CD4-positive, alpha-beta T cell treated with Interleukin-10 for 1 hour (primary cell): ENCODE measurements around the gene RELL2.

Experiments
- DNase-seq: peaks from one replicate; pipeline ENCODE4 v3.0.0-alpha.2; 2020

Gene RELL2

DNA sequence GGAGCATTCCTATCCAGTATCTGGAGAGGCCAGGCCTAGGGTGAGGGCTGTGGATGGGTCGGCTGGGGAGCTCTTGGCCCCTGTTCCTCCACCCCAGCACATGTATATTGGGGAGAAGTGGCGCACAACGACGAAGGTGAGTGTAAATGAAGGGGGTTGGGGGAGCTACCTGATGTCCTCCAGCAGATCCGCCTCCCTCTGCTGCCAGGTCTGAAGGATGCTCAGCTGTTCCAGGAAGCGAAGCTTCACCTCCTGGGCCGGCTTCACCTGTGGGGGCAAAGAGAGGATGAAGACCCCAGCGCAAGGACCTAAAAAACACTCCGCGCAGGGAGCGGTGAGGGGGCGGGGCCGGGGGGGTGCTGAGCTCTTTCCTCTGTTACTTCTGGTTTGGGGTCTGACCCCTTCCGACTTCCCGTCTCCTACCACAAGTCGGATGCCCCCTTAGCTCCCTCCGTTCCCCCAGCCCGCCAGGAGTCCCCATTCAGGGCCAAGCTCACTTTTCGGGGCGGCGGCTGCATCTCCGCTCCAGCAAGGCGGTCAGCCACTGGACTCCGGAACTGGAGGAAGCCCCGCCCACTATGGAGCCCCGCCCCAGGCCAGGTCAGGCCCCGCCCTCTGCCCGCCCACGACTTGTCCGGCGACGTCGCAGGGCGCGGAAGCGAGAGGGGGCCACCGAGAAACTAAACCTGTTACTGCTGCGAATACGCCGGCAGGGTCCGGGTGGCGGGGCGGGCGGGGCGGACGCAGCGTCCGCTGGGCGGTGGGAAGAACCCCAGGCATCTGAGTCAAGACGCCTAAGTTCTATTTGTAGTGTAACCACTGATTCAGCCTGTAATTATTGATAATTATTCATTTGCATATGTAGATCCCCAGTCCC is 14.3 kb downstream of the RELL2 start, which contains the start of gene FCHSD1:
Gene FCHSD1, minus strand, starts transcription at position 568 of the 877 bp plus-strand sequence. Its CDS starts 50 bp downstream, at position 518.
- DNase-seq = peak; percentile 88

DNA sequence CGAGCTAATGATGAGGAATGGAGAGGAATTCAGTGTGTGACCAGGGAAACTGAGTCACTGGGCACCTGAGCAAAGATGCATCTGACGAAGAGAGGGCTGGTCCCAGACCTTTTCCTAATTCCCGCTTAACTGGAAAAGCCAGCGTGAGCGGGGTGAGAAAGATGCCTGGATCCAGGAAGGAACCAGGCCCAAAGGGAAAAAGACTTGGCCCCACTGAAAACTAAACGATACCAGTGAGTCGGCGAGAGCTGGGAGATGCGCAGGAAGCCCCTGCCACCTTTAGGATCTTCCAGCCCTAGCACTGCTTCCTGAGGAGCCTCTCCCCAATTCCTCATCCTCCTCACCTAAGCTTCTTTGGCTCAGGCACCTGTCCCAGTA is 14.9 kb downstream of the RELL2 start:
- DNase-seq = no peak

DNA sequence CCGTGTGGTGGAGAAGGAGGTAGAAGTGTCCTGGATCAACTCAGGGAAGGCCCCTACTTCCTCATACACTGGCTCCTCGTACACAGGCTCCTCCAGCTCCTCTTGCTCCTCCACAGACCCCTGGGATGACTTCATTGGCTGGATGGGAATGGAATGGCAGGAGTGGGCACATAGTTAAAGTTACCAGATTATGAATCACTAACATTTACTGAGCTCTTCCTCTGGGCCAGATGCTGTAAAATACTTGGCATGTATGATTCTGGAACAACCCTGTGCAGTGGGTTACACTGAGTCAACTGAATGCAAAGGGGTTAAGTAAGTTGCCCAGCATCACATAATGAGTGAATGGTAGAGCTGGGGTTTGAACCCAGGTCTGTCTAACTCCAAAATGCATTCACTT is 17.5 kb downstream of the RELL2 start:
- DNase-seq = no peak

DNA sequence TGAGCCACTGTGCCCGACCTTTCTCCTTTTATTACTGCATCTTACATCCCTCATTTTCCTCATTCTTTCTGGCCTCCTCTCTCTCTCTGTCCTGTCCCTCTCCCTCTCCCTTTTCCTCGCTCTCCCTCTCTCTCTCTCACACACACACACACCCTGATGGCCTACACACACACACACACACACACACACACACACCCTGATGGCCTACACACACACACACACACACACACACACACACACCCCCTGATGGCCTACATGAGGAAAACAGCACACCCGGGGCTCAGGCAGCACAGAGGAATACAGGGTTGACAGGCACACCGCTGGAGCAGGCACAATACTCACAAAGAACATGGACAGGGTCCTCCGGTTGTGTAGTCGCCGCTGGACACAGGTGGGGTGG is 18.2 kb downstream of the RELL2 start:
- DNase-seq = no peak

DNA sequence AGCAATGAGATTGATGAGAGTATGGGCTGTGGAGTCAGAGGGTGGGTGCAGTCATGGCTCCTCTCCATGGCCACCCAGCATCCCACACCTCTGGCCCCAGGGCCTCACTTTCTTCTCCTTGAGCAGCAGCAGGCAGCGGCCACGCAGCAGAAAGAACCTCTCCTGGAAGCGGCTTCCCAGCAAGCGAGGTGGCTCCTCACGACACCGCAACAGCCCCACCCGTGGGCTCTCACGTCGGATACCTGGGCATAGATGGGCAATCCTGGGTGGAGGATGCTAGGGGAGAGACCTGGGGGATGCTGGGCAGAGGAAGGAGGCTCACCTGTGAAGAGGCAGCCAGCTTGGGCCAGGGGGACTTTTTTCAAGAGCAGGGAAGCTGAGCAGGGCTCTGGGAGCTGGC is 19.6 kb downstream of the RELL2 start:
- no peak for DNase-seq

DNA sequence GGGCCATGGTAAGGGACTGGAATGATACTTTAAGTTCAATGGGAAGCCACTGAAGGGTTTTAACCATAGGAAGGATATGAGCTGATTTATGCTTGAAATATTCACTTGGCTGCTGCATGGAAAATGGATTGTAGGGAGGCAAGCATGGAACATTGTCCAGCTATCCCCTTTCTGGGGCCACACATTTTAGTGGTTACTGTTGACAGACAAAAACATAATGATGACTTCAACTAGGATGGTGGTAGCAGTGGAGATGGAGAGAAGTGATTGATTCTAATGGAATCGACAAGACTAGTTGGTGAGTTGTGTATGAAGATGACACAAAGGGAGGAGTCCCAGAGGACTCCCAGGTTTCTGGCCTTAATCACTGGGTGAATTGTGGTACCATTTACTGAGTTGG is 20.6 kb downstream of the RELL2 start:
- no peak for DNase-seq

DNA sequence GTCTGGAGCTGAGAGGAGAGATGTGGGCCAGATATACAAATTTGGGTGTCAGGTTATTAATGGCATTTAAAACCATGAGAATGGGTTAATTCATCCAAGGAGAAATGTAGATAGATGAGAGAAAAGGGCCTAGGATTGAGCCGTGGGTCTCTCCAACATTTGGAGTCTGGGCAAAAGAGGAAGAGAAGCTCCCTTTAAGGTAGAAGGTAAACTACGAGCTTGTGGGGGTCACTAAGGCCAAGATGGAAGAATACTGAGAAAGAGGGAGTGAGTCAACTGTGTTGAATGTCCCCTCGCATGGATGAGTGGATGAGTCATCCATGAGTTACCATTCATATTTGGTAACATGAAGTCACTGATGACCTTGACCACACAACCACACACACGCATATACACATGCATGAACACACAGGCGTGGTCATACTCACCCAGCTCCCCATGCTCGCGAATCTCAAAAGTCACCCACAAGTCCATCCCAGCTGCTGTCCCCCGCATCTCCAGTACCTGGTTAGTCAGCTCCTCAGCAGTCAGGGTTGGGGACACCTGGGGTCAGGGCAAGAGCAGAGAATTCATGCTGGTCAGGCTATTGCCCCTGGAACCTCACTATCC is 21.2 kb downstream of the RELL2 start:
- DNase-seq = no peak

DNA sequence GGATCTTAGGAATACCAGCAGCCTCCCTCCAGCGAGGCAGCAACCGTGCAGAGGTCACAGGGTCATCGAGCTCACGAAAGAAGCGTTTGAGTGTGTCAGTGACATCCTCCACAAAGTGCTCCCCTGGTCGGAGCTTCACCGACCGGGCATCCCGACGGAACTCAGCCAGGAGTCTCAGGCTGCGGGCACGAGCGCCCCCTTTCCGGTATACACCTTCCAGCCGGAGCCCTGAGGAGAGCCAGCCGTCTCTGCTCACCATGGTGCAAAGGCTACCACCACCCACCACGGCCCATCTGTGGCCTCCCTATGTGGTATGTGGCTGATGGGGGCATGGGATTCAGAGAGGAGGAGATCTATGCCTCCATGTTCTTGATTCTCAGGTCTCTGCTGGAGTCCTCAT is 25.2 kb downstream of the RELL2 start:
- no peak for DNase-seq

DNA sequence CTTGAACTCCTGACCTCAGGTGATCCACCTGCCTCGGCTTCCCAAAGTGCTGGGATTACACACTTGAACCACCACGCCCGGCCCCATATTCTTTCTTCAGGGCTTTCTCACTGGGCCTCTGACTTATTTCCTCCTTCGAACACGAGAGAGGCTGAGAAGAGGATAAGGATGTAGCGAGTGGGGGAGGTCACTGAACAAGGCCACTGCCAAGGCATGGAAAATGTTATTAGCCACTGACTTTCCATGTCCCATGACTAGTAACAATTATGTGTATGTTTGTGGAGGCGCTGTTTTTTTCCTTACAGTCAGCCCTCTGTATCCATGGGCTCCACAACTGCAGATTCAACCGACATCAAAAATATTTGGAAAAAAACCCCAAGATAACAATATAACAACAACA is 26.7 kb downstream of the RELL2 start:
- DNase-seq = no peak

DNA sequence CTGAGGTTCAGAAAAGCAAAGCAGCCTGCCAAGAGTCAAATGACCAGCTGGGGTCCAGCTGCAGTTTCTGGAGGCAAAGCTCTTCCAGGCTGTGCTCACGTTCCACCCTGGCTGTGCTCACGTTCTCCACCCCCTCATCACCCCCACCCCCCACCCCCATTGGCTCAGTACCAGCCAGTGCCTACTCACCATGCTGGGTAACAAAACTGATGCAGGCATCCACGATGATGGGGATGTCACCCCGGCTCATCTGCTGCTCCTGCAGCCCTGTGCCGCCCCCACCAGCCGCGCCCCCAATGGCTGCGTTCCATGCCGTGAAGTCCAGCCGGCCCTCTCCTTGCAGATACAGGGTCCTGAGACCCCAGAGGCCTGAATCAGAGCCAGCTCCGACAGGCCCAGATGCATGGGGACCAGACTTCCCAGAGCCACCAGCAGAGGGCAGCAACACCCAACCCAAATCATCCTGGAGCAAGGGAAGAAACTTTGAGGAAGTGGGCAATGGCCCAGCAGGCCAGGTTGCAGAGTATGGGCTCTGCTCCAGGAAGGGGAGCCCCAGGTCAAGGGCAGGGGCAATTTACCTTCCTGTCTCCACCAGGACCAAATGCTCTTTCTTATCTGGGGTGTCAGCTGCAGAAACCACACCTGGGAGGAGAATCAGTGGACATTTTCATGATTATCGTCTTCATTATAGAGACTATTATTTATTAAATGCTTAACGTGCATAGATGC is 28.1 kb downstream of the RELL2 start:
- DNase-seq = peak; percentile 76

DNA sequence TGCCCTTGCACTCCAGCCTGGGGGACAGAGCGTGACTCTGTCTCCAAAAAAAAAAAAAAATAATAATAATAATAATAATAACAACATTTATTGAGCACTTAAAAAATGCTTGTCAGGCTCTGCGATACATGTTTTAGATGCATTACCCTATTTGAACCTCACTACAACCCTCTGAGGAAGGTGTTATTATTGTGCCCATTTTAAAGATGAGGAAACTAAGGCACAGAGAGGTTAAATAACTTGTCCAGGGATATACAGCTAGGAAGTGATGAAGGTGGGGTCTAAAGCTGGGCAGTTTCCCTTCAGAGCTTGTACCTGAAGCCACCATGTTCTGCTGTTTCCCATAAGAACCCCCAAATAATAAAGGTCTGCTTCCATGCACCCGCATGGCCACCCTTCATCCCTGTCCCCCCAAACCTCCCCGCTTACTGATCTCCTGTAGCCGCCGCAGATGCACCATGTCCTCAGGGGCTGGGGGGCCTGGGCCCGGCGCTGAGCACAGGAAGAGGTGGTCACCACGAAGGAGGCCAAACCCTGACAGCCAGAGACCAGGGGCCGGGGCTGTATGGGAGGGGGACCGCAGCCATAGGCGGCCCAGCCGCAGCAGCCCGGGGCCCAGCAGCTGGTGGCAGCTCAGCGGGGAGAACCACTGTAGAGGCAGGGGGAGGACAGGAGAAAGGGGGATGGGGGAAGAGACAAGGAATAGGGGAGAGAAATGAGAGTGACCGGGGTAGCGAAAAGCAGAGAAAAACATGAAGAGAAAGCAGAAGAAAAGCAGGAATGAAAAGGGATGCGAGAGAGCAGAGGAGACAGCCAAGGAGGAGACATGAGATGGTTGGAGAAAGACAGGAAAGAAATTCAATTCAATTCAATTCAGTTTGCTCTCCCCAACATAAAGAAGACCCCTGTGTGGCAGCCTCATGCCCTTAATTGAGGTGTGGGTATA is 29.5 kb downstream of the RELL2 start:
- no peak for DNase-seq

DNA sequence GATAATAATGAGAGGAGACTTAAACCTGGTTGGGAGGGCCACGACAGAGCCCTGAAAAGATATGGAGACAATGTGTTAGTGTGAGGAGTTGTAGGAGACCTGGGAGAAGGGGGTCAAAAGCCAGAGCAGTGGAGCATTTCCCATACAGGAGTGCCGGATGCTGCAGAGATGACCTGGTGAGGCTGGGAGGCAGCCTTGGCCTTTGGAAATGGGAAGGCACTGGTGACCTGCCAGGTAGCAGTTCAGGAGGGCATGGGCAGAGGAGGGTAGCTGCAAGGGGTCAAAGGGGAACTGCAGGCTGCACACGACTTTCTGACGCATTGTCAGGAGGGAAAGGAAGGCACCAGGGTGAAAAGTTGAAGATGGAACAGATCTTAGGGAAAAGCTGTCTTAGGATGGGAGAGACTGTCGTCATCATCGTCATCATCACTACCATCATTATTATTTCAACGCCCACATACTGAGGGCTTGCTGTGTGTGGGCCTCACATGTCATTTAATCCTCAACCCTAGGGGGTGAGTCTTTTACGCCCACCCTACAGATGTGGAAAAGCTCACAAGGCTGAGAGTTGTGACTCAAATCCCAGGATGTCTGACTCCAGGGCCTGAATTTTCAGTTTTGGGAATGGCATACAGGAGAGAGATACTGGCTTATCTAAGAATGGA is 31.9 kb downstream of the RELL2 start:
- DNase-seq = no peak

DNA sequence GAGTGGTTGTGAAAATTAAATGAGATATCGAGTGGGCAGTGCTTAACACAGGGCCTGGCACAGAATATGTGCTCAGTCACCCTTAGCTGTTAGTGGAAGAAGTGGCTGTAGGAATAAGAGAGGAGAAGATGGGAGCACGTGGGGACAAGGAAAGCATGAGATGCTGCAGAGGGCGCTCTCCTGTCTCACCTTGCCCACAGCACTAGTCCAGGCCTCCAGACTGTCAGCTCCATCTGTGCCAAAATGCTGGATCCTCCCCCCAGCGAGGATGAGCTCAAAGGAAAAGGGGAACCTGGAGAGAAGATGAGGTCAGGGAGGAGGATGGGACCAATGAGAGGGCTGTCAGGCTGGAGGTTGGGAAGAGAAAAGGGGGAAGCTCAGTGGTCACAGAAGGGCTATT is 32.7 kb downstream of the RELL2 start:
- DNase-seq = no peak

DNA sequence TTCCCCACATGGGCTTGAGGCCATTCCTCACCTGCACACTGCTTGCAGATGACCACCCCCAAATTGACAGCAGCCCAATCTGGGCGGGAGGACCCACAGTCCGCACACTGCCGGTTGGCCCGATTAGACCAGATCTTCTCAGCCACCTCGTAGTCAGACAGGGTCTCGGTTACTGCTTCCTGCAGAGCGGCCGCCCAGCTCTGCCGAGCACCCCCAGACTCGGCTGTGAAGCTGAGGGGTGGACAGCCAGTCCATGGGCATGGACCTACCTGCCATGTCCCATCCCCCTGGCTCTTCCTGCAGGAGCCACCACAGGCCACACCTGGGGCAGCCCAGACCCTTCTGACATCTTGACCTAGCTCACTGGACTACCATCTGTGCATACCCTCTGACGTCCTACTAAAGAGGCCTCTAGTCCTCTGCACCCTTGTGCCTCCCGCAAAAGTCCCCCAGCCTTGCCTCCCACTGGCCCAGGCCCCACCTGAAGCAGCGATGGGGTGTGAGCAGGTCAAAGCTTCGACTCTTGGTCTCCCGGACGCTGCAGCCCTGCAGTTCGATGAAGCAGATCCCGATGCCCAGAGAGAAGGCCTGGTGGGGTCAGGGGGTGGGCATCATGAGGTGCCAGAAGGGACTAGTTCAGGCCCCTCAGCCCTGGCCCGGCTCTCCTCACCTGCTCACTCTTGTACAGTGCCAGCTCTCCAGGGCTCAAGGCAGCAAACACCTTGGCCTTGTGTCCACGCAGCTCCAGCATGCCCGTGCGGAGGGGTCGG is 35.5 kb downstream of the RELL2 start:
- DNase-seq = no peak

DNA sequence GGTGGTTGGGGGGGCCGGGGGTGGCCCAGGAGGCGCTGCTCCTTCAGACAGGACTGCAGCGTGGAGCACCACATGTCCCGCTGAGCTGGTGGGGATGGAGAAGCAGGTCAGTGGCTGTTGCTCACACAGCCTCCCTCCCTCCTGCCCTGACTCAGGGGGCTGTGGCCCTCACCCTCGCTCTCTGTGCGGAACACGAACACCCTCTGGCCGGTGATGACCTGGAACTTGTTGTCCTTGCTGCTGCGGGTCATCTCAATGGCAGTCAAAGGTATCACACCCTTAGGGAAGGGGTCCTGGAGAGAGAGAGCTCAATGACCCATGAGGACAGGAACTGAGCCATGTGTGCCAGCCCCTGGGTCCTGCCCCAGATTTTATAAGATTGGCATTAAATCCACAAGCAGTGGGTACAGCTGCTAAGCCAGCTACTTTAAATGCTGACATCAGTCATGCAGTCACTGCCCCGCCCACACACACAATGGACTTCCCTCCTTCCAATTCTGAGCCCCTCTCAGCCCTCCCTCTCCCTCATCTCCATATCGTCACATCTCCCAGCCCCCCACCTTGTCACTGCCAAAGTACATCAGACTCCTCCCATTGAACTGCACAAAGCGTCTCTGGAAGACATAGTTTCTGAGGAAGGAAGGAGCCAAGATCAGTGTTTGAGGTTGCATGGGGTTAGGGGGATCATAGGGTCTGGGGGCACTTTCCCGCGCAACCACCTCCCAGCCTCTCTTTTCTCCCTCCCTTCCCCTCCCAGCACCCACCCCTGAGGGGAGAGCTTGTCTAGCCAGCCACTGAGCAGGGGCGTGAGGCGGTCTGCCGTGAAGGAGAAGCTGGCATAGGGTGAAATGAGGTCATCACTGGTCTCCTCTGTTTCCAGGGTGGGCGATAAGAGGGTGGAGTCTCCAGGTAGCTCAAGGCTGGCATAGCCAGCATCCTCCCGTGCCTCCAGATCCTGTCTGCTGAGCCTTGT is 36.3 kb downstream of the RELL2 start:
- no peak for DNase-seq

DNA sequence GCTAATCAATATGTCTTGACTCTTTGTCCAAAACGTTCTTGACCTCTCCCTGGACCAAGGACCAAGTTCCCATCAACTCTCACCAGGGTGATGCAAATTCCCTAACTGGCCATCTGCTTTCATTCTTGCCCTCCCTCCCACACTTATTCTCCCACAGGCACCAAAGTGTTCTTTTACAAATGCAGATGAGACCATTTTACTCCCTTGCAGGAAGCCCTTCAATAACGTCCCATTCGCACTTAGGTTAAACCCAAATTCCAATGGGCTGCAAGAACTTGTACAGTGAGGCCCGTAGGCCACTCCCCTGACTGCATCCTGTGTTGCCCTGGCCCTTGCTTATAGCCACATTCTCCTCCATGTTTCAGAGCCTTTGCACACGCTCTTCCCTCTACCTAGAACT is 38.0 kb downstream of the RELL2 start:
- no peak for DNase-seq

DNA sequence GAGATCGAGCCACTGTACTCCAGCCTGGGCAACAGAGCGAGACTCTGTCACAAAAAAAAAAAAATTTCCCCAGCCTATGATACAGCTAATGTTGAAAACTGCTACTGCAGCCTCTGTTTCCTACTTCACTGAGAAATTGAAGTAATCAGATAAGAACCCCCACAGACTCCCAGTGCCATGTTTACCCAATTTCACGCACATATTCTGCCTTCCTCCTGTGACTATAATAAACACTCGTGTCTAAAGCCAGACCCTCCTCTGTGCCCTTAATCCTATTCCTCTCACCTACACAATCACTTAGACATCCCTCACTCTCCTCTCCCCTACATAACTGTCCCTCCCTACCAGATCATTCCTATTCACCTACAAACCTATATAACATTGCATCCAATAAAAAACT is 38.9 kb downstream of the RELL2 start:
- no peak for DNase-seq

DNA sequence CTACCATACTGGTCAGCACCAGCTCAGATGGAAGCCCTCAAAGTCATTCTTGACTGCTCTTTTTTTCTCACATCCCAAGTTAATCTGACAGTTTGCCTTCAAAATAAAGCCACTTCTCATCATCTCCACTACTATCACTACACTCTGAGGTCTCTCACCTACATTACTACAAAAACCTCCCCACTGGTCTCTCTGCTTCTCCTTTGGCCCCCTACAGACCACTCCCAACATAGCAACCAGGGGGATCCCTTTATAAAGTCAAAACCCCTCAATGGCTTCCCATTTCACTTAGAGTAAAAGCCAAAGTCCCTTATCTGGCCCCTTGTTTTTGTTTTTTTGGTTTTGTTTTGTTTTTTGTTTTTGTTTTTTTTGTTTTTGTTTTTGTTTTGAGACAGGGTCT is 40.6 kb downstream of the RELL2 start:
- DNase-seq = peak; percentile 15

DNA sequence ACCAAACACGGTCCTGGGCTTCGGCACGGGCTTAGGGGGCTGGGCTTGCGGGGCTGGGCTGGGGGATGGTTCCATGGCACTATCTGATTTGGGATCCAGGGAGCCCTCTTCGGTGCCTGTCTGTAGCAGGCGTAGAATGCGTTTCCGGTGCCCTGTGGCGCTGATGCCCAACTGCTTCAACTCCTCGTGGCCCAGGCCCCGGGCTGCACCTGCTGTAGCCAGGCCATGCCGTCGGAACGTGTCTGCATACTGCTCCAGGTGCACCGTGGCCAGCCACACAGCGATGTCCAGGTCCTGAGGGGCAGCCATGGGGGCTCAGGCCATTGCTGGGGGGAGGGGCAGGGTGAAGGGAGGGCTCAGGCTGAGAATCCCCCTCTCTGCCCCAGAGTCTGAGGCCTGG is 43.4 kb downstream of the RELL2 start:
- no peak for DNase-seq

DNA sequence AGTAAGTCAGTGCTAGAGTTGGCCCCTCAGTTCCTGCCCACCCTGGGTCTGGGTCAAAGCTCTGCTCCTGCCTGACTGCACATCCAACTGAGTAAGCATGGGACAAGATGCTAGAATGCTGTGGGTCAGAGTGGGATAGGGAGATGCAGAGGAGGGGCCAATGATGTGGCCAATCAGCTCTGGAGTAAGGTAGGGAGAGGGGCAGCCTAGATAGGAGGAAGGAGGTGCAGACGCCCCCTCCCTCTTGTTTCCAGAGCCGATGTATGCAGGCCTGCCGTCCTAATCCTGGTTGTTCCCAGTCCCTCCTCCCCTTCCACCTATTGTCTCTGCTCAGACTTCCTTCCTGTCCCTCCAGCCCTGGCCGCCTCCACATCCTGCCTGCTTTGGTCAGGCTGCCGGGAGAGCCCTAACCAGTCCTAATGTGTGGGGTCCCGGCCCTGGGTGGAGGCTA is 44.0 kb downstream of the RELL2 start:
- DNase-seq = no peak
